OCI-LY7 (cell line): ENCODE data around the gene OLFML3.

ENCODE experiments used
- CTCF ChIP-seq: fragments of 200-600 bp; sonication (generic); conservative IDR thresholded peaks from 2 replicates; pipeline ENCODE4 v1.5.1; 2014; ENCODE audit warnings: mild to moderate bottlenecking, antibody characterized with exemption, low read length, moderate library complexity, mixed read lengths
- EZH2phosphoT487 ChIP-seq: fragments of 200-600 bp; sonication (generic); IDR thresholded peaks from 2 replicates; pipeline ENCODE4 v1.6.1; 2018; ENCODE audit warnings: low read depth, borderline replicate concordance, mild to moderate bottlenecking, mixed run types, antibody characterized with exemption, low read length, moderate library complexity, mixed read lengths

- no peak for TF ChIP-seq CTCF
- no peak for TF ChIP-seq EZH2phosphoT487
These were observed 29.7 kb downstream of the OLFML3 start for GRCh38 chr1:114008993-114009392.
